Heart left ventricle (tissue), 16 donors: Measurements from ENCODE around the gene GATAD2B. TPM values are rescaled to one million over a fixed set of nuclear protein-coding genes. Genes with fewer than 3 reads are reported as not detected.
A peak's percentile ranks its signal among the peaks of the same experiment; 100 is the strongest.

ENCODE experiments used
- ATAC-seq, 4 donors: fragments of 200-7000 bp; cut with Tn5 transposase; one replicate each; pipeline ENCODE4 v1.9.1; 2020 to 2022; ENCODE audit warnings: moderate library complexity in 4 of 4, mild to moderate bottlenecking in 3 of 4, moderate number of reproducible peaks in 1 of 4
- DNase-seq, 5 donors: peaks; one replicate each; pipeline ENCODE4 v3.0.0-alpha.2; 2020
- H3K27ac ChIP-seq, 12 donors: fragments of 200-600 bp; sonication (generic) in 4 of 12; one replicate each; pipeline versions ENCODE4 v1.5.0 to v1.8.0; 2016 to 2022; ENCODE audit warnings: mild to moderate bottlenecking in 2 of 12
- H3K27me3 ChIP-seq, 9 donors: fragments of 200-600 bp; sonication (generic) in 2 of 9; one replicate each; pipeline versions ENCODE4 v1.5.1 to v1.8.0; 2016 to 2022; ENCODE audit warnings: mild to moderate bottlenecking in 3 of 9
- H3K36me3 ChIP-seq, 9 donors: fragments of 200-600 bp; sonication (generic) in 2 of 9; one replicate each; pipeline versions ENCODE4 v1.5.0 to v1.8.0; 2018 to 2022; ENCODE audit warnings: mild to moderate bottlenecking in 2 of 9
- H3K4me1 ChIP-seq, 12 donors: fragments of 200-600 bp; sonication (generic) in 4 of 12; one replicate each; pipeline versions ENCODE4 v1.5.0 to v1.8.0; 2016 to 2022; ENCODE audit warnings: mild to moderate bottlenecking in 3 of 12
- H3K4me3 ChIP-seq, 12 donors: fragments of 200-600 bp; sonication (generic) in 4 of 12; one replicate each; pipeline versions ENCODE4 v1.5.0 to v1.8.0; 2017 to 2022; ENCODE audit warnings: mild to moderate bottlenecking in 9 of 12, moderate library complexity in 4 of 12
- H3K9me3 ChIP-seq, 12 donors: fragments of 200-600 bp; sonication (generic) in 4 of 12; one replicate each; pipeline versions ENCODE4 v1.5.0 to v1.8.0; 2016 to 2022; ENCODE audit warnings: mild to moderate bottlenecking in 1 of 12
- POLR2A ChIP-seq, 2 donors: fragments of 450-650 bp; IDR thresholded peaks; one replicate each; pipeline ENCODE4 v1.6.1; 2017; ENCODE audit warnings: antibody characterized with exemption in 2 of 2, mild to moderate bottlenecking in 2 of 2, moderate library complexity in 2 of 2
- WGBS, 4 donors: extraction: QIAGEN DNeasy Blood & Tissue Kit in 2 of 4; methylation state at CpG; one replicate each; pipeline versions ENCODE4 v1.1.5 to v1.1.7; 2013 to 2018; 5-methylcytosine and 5-hydroxymethylcytosine counted together
- intact Hi-C, 10 donors: fragments of 100-400 bp; cut with DNase I; formaldehyde crosslinking; loops; one replicate each; pipeline versions ENCODE4 v1.11.1 to v1.14.2; 2022
- polyA plus RNA-seq, 2 donors: library from polyadenylated mRNA; stranded (reverse); fragments of 200-250 nt; gene quantifications; one replicate each; pipeline ENCODE4 v1.2.3, GENCODE V29; 2013
- total RNA-seq, 9 donors: library from RNA; depleted of rRNA in 2 of 9; stranded (reverse); fragments of >200 nt in 2 of 9; fragmentation: NEBNext Ultra II Directional in 3 of 9; extraction: Animal tissue kit (Norgen Biotek cat#: 25700) in 3 of 9; gene quantifications; one replicate each; pipeline versions ENCODE4 v1.1.0 to v1.2.4, GENCODE V29; 2016 to 2023
- TF ChIP-seq, protein P1 (sequence below), 12 donors: fragments of 200-600 bp; sonication (generic) in 4 of 12; IDR thresholded peaks; one replicate each; pipeline versions ENCODE4 v1.5.0 to v1.8.0; 2018 to 2022; ENCODE audit warnings: antibody characterized with exemption in 12 of 12, mild to moderate bottlenecking in 5 of 12
- donor health status: ischemic (EF 13 %, LVEDD 7.1; RV severe dilation, severe dysfunction).
- donor health status: healthy with polysubstance abuse.
- donor health status: DM: no; HTN: yes; CAD: no.
- donor health status: DM: no; HTN: no; CAD: no.
- donor health status: ischemic (EF 25% LVEDD 6.9; RV normal size, moderate dysfunction).
- donor health status: ischemic (EF 25% LVEDD 5.7; RV mildly dilated, moderate dysfunction).
- donor health status: healthy.
- donor health status: DM: yes; HTN: yes; CAD: no.
- donor health status: ischemic (EF 35%, LVEDD 5.7; RV mildly dilated, moderate dysfunction).
- donor health status: nonischemic (EF 11% LVEDD 7.7; RV severe dilation, severe dysfunction).
- donor health status: DM: yes; HTN: yes; CAD: no.
- donor health status: PGD.
- donor health status: ischemic (EF 29% LVEDD 5.4; RV normal size, mild dysfunction).
- donor health status: nonischemic (EF 23%, LVEDD 6.1; RV moderate dilation, normal function).

Gene GATAD2B
- total and polyA plus RNA-seq, 11 donors = 5.6 to 53.9 (median 34.5) TPM

DNA sequence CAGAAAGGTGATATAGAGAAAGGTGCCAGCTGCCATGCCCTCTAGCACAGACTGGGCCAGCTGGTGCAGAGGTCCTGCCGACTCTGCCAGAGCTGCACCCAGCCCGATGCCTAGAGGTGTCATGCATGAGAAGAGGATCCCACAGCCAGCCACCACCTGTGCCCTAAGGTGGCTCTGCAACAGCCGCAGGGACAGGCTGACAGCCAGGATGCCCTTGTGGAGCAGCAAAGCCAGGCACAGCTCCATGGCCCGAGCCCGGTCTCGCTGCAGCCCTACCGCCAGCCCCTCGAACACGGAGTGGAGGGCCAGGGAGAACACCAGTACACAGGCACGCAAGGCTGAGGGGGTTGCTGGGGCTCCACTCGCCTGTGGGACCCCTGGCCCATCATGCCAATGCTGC is 37.4 kb upstream of the GATAD2B start:
- 81 to 94% (median 91%) methylated on average over 10 to 11 of the region's 11 CpGs; no CpG with 5 or more reads in 1 of the 4 donors for WGBS, 4 donors
- DNase-seq = no peak
- peak overlapping the region in 11 of 12 donors; percentile 51 to 99 (median 93) for H3K27ac ChIP-seq
- TF ChIP-seq POLR2A (IDR thresholded peaks at IDR 0.05) = no peak
- TF ChIP-seq, protein P1, sequence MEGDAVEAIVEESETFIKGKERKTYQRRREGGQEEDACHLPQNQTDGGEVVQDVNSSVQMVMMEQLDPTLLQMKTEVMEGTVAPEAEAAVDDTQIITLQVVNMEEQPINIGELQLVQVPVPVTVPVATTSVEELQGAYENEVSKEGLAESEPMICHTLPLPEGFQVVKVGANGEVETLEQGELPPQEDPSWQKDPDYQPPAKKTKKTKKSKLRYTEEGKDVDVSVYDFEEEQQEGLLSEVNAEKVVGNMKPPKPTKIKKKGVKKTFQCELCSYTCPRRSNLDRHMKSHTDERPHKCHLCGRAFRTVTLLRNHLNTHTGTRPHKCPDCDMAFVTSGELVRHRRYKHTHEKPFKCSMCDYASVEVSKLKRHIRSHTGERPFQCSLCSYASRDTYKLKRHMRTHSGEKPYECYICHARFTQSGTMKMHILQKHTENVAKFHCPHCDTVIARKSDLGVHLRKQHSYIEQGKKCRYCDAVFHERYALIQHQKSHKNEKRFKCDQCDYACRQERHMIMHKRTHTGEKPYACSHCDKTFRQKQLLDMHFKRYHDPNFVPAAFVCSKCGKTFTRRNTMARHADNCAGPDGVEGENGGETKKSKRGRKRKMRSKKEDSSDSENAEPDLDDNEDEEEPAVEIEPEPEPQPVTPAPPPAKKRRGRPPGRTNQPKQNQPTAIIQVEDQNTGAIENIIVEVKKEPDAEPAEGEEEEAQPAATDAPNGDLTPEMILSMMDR (IDR thresholded peaks at IDR 0.05) = no peak
- peaks cover 0 to 24% (median 13%) of the 10 kb centered on the region in 9 donors for H3K36me3 ChIP-seq
- no peaks in the 10 kb centered on the region for H3K9me3 ChIP-seq
- intact Hi-C loops = no loop called here
- H3K4me3 ChIP-seq = no peak overlapping the region
- H3K27me3 ChIP-seq = no peaks in the 10 kb centered on the region
- ATAC-seq = no peak
- H3K4me1 ChIP-seq = peaks cover 10 to 84% (median 63%) of the 10 kb centered on the region in 12 donors

DNA sequence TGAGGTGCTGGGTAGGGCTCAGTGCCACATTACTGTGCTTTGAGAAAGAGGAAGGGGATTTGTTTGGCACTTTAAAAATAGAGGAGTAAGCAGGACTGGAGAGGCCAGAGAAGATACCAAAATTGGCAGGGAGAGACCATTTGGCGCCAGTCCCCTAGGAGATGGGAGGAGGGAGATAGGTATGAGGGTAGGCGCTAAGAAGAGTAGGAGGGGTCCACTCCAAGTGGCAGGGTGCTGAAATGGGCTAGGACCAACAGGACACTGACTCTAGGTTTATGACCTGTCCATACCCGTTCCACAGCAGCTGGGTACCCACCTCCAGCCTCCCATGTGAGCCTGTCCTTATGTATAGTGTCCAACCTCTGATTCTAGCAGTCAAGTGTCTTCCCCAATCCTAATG is 36.7 kb upstream of the GATAD2B start:
- H3K27ac ChIP-seq = peak overlapping the region; percentile 51 to 99 (median 93)
- intact Hi-C loops = loop anchor here in 2 of 10 donors (5.0 to 10.0 kb wide), 2 partner anchors 37 to 165 kb away; partner anchors contain the start of gene GATAD2B (in 1 of the 2)
- DNase-seq (no peak), ATAC-seq (no peak)
- H3K4me3 ChIP-seq = peak overlapping the region in 4 of 12 donors; percentile 93 to 100 (median 96)
- H3K4me1 ChIP-seq = peaks cover 10 to 80% (median 61%) of the 10 kb centered on the region in 12 donors
- no peaks in the 10 kb centered on the region for H3K9me3 ChIP-seq
- WGBS, 4 donors = 42 to 51% (median 46%) methylated on average over 3 of the region's 3 CpGs
- H3K27me3 ChIP-seq = no peaks in the 10 kb centered on the region
- TF ChIP-seq, protein P1 (IDR thresholded peaks at IDR 0.05) = no peak
- no peak for TF ChIP-seq POLR2A (IDR thresholded peaks at IDR 0.05)
- H3K36me3 ChIP-seq = peaks cover 0 to 30% (median 18%) of the 10 kb centered on the region in 9 donors

DNA sequence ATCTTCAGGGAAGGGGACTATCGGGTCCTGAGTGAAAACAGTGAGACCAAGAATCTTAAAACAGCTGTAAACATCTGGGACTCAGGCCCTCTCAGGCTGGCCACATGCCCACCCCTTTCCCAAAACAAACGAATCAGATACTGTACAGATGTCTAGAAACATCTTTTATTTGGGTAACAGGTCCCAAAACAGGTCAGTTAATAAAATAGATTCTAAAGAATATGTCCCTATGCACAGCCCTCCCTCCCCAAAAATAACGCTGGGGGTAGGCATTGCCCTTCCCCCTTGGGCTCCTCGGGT is 36.1 kb upstream of the GATAD2B start:
- no peaks in the 10 kb centered on the region for H3K9me3 ChIP-seq
- peak overlapping the region; percentile 51 to 99 (median 93) for H3K27ac ChIP-seq
- intact Hi-C loops = loop anchor here in 3 of 10 donors (1.0 to 10.0 kb wide), 3 partner anchors 13 to 164 kb away; partner anchors contain the start of genes DENND4B (in 1 of the 3) and GATAD2B (in 1 of the 3)
- peak overlapping the region in 10 of 12 donors; percentile 83 to 100 (median 94) for H3K4me3 ChIP-seq
- 12 to 18% (median 16%) methylated on average over 4 of the region's 4 CpGs for WGBS, 4 donors
- H3K36me3 ChIP-seq = peaks cover 0 to 35% (median 23%) of the 10 kb centered on the region in 9 donors
- no peak for ATAC-seq
- no peaks in the 10 kb centered on the region for H3K27me3 ChIP-seq
- H3K4me1 ChIP-seq = peaks cover 10 to 76% (median 56%) of the 10 kb centered on the region in 12 donors
- DNase-seq = peak in 1 of 5 donors; percentile 65
- TF ChIP-seq, protein P1 (IDR thresholded peaks at IDR 0.05) = no peak
- no peak for TF ChIP-seq POLR2A (IDR thresholded peaks at IDR 0.05)

- peaks cover 0 to 40% (median 28%) of the 10 kb centered on the region in 9 donors for H3K36me3 ChIP-seq
- peak in 1 of 2 donors; percentile 80 for TF ChIP-seq POLR2A (IDR thresholded peaks at IDR 0.05)
- TF ChIP-seq, protein P1 (IDR thresholded peaks at IDR 0.05) = peak in 1 of 12 donors; percentile 6
- 0 to 1% (median 1%) methylated on average over 47 to 74 of the region's 75 CpGs for WGBS, 4 donors
- H3K4me1 ChIP-seq = peaks cover 10 to 74% (median 56%) of the 10 kb centered on the region in 12 donors
- intact Hi-C loops = loop anchor here in 3 of 10 donors (1.0 to 10.0 kb wide), 3 partner anchors 12 to 164 kb away; partner anchors contain the start of genes DENND4B (in 1 of the 3) and GATAD2B (in 1 of the 3)
- H3K27ac ChIP-seq = peak within 1 kb of the TSS; percentile 87 to 99 (median 94)
- no peaks in the 10 kb centered on the region for H3K9me3 ChIP-seq
- ATAC-seq (peak; percentile 88 to 94 (median 90)), DNase-seq (peak; percentile 99 to 100 (median 99))
- no peaks in the 10 kb centered on the region for H3K27me3 ChIP-seq
- H3K4me3 ChIP-seq = peak within 1 kb of the TSS; percentile 82 to 100 (median 93)
Measured at GRCh38 chr1:153958111-153958960, 35.6 kb upstream of the GATAD2B start, which contains the start of gene CRTC2. Gene CRTC2 (minus strand): TSS chr1:153958612. CDS start chr1:153958497, 115 bp downstream.
